Uterus (tissue), 2 donors: ENCODE measurements around the gene DHX29.

Experiments used
- POLR2A ChIP-seq, 2 donors: fragments of 450-650 bp; IDR thresholded peaks; one replicate each; pipeline ENCODE4 v1.6.1; 2016; ENCODE audit warnings: antibody characterized with exemption in 2 of 2, mild to moderate bottlenecking in 1 of 2, moderate library complexity in 1 of 2
- TF ChIP-seq, protein P1 (sequence below), 4 experiments: fragments of 200-600 bp in 2 of 4; fragments of 450-650 bp in 2 of 4; sonication (generic) in 2 of 4; IDR thresholded peaks; one replicate each; pipeline ENCODE4 v1.5.1; 2016 to 2019; ENCODE audit warnings: antibody characterized with exemption in 4 of 4, mild to moderate bottlenecking in 2 of 4, moderate library complexity in 1 of 4

DNA sequence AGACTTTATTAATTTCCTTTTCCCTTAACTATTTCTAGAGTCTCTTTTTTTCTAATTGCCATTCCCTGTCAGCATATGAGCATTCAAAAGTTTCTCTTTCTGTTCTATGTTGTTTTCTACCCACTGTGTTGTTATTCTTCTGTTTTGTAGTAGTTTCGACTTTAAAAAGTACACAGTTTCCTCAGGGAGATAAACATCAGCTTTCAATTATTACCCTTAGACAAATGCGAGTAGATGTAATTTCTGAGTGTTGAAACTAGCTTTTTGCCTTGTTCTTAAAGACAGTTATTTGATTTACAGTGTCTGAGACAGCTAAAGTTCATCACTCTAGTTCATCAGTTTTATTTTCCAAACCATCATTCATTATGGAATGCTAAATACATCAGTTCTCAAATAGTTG lies 19.8 kb upstream of the DHX29 start:
- TF ChIP-seq, protein P1, sequence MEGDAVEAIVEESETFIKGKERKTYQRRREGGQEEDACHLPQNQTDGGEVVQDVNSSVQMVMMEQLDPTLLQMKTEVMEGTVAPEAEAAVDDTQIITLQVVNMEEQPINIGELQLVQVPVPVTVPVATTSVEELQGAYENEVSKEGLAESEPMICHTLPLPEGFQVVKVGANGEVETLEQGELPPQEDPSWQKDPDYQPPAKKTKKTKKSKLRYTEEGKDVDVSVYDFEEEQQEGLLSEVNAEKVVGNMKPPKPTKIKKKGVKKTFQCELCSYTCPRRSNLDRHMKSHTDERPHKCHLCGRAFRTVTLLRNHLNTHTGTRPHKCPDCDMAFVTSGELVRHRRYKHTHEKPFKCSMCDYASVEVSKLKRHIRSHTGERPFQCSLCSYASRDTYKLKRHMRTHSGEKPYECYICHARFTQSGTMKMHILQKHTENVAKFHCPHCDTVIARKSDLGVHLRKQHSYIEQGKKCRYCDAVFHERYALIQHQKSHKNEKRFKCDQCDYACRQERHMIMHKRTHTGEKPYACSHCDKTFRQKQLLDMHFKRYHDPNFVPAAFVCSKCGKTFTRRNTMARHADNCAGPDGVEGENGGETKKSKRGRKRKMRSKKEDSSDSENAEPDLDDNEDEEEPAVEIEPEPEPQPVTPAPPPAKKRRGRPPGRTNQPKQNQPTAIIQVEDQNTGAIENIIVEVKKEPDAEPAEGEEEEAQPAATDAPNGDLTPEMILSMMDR (IDR thresholded peaks at IDR 0.05), result no peak
- TF ChIP-seq POLR2A (IDR thresholded peaks at IDR 0.05), result no peak
